HG03196 (cell line): ENCODE results near the gene SPAG8.

Source experiments
- ATAC-seq: cut with Tn5 transposase; IDR thresholded peaks from one replicate; pipeline ENCODE4 v1.9.1; 2021; ENCODE audit not compliant: unreplicated experiment

Gene SPAG8

DNA sequence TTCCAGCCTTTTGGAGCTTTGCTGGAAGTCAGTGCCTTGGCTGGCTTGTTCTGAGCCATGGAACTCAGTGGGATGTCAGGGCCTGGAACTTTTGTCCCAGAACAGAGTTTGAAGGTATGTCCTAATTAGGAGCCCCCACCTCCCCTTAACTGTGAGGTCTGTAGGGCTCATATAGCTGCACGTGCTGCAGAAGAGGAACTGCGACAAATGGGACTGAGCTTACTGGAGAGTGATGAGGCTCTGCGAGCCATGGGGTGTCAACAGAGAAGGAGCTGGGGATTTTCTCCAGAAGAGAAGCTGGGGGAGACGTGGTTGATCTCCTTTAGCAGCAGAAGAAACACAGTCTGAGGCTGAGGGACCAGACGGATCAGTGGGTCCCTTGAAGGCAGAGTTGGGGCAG is 27.9 kb upstream of the SPAG8 start:
- ATAC-seq = no peak

DNA sequence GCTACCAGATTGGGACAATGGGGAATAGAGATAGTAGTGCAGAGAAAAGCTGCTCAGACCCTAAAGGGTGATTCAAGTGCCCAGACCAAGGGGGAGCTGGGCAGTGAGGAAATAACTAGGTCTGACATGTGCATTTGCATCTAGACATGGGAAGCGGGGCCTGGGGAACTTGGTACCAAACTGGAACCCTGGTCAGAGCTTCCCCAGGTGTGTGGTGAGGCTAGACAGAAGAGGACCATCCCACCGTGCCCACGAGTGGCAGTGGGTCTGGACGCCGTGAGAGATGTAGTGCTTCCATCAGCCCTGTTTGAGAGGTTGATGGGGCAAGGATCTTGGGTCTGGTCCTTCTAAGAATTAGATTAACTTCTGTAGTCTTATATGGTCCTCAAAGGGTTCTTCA is 24.5 kb upstream of the SPAG8 start:
- ATAC-seq = no peak

DNA sequence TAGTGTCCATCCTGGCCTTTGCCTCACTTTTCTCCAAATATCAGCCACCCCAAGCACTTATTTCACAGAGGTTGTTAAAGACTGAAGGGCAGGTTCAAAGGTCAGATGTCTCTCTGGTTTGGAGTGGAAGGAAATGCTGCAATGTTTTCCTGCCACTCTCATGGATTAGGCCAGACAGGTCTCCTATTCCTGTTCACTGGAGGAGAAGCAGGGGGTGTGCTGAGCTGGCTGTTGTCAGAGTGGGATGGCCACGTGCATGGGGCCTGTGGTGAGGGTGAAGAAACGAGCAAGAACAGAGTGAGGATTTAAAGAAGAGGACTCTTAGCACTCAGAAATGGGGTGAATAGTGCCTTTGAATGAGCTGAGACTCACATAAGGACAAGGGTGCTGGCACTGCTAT is 23.7 kb upstream of the SPAG8 start:
- no peak for ATAC-seq

DNA sequence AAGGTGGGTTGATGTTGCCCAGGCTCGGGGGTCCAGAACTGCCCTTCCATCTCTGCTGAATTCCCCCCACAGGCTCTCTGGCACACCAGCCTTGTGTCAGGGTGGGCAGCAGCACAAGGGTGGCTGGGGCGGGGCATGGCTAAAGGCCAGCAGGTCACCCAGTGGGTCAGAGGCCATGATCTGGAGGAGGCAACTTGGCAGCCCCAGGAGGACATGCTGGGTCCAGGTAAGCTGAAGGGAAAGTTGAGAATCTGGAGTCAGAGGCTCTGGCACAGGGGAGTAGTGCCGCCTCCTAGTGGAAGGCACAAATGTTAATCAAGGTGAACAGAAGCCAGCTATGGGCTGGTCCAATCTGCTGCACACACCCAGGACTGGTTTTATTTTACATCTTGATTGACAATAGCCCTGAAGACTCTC is 23.2 kb upstream of the SPAG8 start:
- no peak for ATAC-seq

GRCh38 chr9:35834260-35835215 is 22.5 kb upstream of the SPAG8 start:
- no peak for ATAC-seq

GRCh38 chr9:35832814-35833213 is 20.8 kb upstream of the SPAG8 start:
- no peak for ATAC-seq

DNA sequence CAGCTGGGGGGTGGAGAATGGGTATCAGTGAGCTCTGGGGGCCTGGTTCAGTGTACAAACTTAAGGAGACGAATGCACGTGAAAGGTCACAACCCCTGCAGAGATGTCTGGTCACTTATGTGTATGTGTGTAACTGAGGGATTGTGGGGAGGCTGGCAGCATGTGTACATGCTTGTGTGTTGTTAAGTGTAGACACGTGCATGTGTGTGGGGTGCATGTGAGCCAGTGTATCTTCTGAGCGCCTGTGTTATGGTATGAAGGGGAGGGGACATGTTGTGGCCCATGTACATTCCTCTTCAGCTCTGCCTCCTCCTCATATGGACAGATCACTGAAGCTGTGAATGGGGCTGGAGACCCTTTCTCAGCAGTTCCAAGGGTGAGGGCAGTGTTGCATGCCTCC is 19.0 kb upstream of the SPAG8 start:
- ATAC-seq = no peak

- ATAC-seq = no peak
These were observed 17.7 kb upstream of the SPAG8 start for GRCh38 chr9:35829764-35830096.

DNA sequence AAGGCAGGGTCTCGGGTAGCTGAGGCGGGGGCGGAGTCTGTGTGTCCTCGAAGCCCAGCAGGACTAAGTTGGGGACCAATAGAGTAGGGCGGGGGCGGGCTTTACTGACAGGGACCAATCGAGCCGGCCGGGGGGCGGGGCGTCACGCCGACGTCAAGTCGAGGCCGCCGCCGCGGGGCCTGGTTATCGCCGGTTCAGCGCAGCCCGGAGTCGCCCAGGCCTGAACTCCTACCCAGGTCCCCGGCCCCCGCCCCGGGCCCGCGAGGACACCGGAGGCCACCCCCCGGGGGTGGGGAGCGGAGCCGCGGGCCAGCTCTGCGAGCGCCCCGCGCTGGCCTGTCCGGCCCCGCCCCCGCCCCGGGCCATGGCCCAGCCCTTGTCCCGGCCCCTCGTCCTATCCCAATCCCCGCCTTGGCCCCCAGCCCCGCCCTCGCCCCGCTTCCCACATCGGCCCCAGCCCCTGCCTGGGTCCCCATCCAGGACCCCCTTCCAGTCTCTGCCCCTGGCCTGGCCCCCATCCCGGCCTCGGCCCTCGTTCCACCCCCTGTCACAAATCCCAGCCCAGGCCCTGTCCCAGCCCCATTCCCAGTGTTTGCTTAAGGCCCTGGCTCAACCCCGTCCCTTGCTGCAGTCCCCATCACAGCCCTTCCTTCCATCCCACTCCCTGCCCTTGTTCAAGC is 17.2 kb upstream of the SPAG8 start, which contains the start of gene TMEM8B:
Gene TMEM8B, plus strand, starts transcription at position 145 of the 680 bp plus-strand sequence. Its CDS starts 220 bp downstream, at position 365.
- ATAC-seq = peak; percentile 70

- ATAC-seq = no peak
These were observed 16.6 kb upstream of the SPAG8 start, which contains the start of gene FAM221B for GRCh38 chr9:35828716-35829083. FAM221B (minus strand) TSS chr9:35828732; CDS start chr9:35826161, 2,571 bp downstream.

- ATAC-seq = no peak
These were observed 15.4 kb upstream of the SPAG8 start for GRCh38 chr9:35827486-35827885.

GRCh38 chr9:35826071-35826701 is 14.1 kb upstream of the SPAG8 start:
- ATAC-seq = peak; percentile 44

DNA sequence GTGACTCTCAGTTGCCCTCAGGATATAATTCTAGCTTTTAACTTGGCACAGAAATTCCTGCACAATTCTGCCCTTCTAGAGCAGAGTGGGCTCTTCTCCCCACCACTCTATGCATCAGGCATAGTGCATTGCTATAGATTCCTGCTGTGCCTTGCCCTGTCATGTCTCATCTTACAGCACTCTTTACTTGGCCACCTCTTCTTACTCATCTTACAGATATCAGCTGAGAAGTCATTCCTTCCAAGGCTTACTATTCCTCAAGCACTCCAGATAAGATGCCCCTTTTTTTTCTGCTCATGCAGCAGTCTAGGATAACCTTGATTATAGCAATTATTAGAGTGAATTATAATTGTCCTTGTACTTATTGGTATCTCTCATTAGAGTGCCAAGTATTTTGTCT is 10.9 kb upstream of the SPAG8 start:
- ATAC-seq = no peak

GRCh38 chr9:35820076-35820475 is 8.0 kb upstream of the SPAG8 start:
- ATAC-seq = no peak

DNA sequence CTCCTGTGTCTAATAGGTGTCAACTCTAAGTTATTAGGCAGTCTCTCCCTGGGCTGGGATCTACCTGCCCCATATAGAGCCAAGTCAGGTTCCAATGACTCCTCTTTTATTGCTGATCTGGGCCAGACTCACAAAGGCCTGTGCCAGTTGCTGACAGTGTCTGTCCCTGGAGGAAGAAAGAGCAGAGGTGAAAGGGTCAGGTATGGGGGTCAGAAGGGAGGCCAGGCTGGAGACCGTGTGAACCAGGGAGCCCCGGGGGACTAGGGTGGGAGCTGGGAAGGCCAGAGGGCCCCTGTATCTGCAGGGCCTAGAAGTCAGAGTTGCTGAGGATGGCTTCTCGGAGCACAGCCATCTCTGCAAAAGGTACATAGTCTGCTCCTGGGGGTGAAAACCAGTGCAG is 6.3 kb upstream of the SPAG8 start:
- ATAC-seq = no peak

GRCh38 chr9:35816708-35817107 is 4.6 kb upstream of the SPAG8 start:
- ATAC-seq = no peak

DNA sequence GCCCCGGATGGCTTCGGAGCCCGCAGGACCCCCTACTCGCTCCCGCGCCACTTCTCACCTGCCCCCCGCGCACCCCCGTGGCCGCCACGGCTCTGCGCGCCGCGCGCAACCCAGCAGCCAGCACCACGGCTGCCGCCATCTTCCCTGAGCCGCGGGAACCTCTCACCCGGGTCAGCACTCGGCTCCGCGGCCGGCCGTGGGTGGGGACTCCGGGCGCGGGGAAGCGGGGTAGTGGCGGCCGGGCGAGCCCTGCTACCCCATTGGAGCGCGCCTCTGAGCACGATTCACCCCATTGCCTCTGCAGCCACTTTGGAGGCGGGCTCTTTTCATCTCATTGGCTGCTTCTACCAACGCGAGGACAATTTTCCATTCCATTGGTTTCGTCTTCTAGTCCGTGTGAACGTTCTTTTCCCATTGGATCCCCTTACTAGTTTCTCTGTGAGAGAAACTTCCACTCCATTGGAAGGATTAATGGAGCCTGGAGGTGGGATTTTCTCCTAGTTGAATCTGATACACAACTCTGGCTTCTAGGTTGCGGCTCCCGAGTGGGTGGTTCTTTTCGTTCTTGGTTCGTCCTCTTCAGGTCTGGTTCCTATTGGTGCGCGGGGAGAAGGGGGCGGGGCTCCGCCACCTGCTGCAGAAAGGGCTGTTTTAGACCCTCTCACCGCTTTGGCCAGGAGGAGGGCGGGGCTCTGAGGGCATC is 2.9 kb upstream of the SPAG8 start, which contains the start of gene HINT2:
Gene HINT2, minus strand, starts transcription at position 202 of the 703 bp plus-strand sequence. Its CDS starts 63 bp downstream, at position 139.
- peak; percentile 74 for ATAC-seq

DNA sequence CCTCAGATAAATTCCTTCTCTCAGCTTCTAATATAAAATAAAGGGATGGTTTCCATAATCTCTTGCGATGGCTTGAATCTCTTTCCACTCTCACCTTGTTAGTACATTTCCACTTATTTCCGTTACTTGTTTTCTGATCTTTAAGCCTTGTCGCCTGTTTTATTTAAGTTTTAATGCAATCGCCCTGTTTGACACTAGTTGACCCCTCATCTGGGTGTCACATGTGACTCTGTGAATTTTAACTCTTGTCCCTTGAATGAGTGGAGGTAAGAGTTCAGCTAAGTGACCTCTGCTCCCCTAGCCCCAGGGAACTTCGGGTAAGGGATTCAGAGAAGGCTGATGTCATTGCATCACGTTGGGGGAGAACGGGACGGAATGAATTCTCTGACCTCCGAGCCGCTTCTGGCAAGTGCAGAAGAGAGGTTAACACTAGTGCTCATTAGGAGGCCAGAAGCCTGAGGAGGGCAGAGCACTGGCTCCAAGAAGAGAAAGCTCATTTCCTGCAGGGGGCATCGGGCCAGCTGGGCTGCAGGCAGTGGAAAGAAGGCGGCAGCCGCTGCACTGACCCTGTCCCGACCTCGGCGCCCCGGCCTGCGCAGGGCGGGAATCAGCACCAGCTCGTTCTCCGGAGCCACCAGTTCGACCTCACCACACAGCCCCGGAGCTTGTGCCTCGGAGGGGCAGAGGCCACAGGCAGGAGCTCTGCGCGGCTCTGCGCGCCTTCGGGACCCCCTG is 2.2 kb upstream of the SPAG8 start:
- ATAC-seq = peak; percentile 23

GRCh38 chr9:35813434-35814105 is 1.5 kb upstream of the SPAG8 start:
- no peak for ATAC-seq
